Mononuclear cell (primary cell): ENCODE data around the gene DNAJC8. TPM values are rescaled to one million over a fixed set of nuclear protein-coding genes. Genes with fewer than 3 reads are reported as not detected.
A peak's percentile ranks its signal among the peaks of the same experiment; 100 is the strongest.

Experiments used
- H3K27me3 ChIP-seq: 2 replicates; pipeline ENCODE4 v1.6.0; 2011; ENCODE audit warnings: low read length, control low read depth; ENCODE audit not compliant: insufficient read depth
- H3K4me1 ChIP-seq: 2 replicates; pipeline ENCODE4 v1.5.1; 2011; ENCODE audit warnings: mild to moderate bottlenecking, low read length, control low read depth; ENCODE audit not compliant: insufficient read depth
- H3K4me3 ChIP-seq: 2 replicates; pipeline ENCODE4 v1.5.1; 2011; ENCODE audit warnings: mild to moderate bottlenecking, low read length, moderate library complexity
- H3K9me3 ChIP-seq: 2 replicates; pipeline ENCODE4 v1.5.1; 2011; ENCODE audit warnings: low read depth, mild to moderate bottlenecking, control low read depth, low read length
- total RNA-seq: library from RNA; depleted of rRNA; stranded (reverse); fragments of >200 nt; gene quantifications from one replicate; pipeline ENCODE4 v1.2.3, GENCODE V29; 2012

DNAJC8 gene
- total RNA-seq, 1 donor = 61.5 TPM

DNA sequence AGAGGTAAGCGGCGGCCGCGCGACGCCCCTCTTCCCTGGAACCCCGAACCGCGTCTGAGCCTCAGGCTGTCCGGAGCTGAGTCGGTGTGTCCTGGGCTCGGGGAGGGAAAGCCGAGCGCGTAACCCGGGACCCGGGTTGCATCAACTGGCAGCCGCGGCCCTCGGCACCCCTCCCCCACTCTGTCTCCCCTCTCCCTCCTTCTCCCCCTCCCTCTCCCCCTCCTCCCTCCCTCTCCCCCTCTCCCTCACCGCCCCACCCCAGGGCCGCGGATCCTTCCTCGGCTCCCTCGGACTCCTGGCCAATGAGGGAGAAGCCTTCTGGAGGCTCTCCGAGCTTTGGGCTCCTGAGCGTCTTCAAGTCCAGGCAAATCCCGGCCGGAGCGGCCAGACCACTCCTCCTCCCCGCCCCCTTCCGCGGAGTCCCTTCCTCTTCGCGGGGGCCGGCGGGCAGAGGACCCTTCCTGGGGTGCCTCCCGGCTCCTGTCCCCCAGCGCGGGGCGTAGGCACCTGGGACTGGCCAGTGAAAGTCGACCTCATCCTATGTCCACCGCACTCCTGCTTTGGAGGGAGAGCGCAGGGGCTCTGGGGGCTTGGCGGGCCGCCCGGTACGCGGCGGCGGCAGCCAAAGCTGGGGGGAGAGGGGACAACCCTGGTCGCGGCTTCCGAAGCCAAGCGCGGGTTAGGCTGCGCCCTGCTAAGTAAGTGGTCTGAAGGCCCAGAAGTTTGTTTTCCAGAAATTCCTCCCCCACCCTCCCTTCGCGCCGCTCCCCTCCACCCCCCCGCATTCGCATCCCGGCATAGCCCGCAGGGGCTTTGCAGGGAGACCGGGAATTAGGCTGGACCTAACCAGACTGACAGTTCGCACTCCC, 27.3 kb upstream of the DNAJC8 start:
- Histone ChIP-seq H3K9me3 (no peaks in the 10 kb centered on the region), H3K4me3 (peak overlapping the region; percentile 96), H3K27me3 (no peaks in the 10 kb centered on the region), H3K4me1 (peaks cover 50% of the 10 kb centered on the region)

DNA sequence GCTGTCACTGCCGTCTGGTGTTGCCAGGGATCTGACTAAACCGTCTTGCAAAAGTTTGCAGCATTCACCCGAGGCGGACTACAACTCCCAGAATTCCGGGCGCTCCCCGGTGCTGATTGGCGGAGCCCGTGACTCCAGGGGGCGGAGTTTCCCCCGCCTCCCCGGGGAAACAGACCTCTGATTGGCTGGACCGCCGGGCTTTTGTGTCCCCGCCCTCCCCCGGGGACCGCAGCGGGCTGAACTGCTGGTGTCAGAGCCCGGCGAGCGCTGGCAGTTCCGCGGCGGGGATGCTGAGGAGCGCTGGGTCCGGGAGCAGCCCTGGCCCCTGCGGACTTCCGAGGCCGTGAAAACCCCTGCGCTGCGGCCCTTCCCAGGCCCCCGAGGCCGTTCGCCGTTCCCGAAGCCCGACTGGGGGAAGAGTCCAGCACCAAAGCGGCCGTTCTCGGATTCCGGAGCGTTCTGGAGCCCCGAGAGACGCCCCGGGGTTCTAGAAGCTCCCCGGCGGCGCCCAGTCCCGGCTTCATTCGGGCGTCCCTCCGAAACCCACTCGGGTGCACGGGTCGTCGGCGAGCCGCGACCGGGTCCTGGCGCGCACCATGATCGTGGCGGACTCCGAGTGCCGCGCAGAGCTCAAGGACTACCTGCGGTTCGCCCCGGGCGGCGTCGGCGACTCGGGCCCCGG, 26.6 kb upstream of the DNAJC8 start, which contains the start of gene SESN2:
SESN2 (plus strand) TSS at position 267 of the 682 bp plus-strand sequence; CDS start at position 597, 330 bp downstream.
- H3K4me1 ChIP-seq = peaks cover 50% of the 10 kb centered on the region
- H3K27me3 ChIP-seq = no peaks in the 10 kb centered on the region
- peak within 1 kb of the TSS; percentile 96 for H3K4me3 ChIP-seq

DNA sequence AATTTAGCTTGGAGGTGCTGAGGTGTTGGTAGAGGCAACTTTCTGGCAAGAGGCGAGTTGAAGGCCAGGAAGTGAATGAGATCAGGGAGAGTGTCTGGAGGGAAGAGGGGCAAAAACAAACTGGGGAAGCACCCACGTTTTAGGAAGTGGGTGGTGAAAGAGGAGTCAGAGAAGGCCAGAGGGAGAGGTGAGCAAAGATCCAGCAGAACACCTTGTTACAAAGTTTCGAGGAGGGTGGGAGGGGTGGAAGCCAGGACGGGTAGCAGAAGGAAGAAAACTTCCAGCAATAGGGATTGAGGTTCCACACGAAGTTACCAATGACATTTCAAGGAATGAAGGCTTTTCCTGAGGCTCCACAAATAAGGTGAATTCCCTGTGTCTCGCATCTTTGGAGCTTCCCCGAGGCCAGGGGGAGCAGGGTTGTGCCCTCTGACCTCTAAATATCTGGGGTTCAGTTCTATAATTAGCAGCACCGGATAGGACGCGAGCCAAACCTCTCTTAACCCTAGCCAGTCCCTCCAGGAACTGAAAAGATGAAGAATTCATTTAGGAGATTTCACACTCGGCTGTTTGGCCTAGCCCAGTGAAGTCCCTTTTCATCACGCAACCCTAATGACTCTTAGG, 25.9 kb upstream of the DNAJC8 start:
- Histone ChIP-seq H3K4me1 (peaks cover 50% of the 10 kb centered on the region), H3K4me3 (peak overlapping the region; percentile 96), H3K27me3 (no peaks in the 10 kb centered on the region), H3K9me3 (no peaks in the 10 kb centered on the region)

More for the DNA sequence above, 26.6 kb upstream of the DNAJC8 start, which contains the start of gene SESN2:
- no peaks in the 10 kb centered on the region for H3K9me3 ChIP-seq

DNA sequence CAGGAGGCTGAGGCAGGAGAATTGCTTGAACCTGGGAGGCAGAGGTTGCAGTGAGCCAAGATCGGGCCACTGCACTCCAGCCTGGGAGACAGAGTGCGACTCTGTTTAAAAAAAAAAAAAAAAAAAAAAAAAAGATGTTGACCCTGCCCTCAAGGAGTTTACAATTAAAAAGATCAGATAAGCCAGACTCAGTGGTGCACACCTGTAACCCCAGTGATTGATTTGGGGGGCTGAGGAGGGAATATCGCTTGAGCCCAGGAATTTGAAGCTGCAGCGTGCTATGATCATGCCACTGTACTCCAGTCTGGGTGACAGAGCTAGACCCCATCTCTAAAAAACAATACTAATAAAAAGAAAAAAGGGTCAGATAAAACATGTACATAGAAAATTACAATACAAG, 24.9 kb upstream of the DNAJC8 start:
- Histone ChIP-seq H3K9me3 (no peaks in the 10 kb centered on the region), H3K27me3 (no peaks in the 10 kb centered on the region), H3K4me3 (no peak overlapping the region), H3K4me1 (peaks cover 50% of the 10 kb centered on the region)

DNA sequence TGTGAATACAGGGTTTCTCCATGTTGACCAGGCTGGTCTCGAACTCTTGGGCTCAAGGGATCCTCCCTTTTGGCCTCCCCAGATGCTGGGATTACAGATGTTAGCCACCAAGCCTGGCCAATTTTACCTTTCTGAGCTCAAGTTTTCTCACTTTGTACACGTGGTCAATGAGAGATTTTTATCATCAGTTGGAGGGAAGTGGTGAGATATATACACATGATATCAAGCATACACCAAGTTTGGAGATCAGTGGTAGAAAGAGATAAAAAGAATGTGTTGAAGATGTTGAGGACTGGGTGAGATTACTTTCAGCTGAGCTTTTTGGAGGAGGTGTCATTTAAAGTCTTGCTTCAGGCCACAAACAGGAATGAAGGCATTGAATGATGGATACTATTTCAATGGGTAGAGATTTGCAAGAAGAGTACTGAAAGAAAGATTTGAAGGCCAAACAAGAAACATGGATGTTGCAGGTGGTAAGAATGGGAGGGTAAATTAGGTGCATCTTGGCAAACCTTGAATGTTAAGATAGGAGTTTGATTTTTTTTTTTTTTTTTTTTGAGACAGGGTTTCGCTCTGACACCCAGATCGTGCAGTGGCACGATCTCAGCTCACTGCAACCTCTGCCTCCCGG, 23.5 kb upstream of the DNAJC8 start:
- Histone ChIP-seq H3K27me3 (no peaks in the 10 kb centered on the region), H3K4me1 (peaks cover 50% of the 10 kb centered on the region), H3K4me3 (no peak overlapping the region), H3K9me3 (no peaks in the 10 kb centered on the region)

DNA sequence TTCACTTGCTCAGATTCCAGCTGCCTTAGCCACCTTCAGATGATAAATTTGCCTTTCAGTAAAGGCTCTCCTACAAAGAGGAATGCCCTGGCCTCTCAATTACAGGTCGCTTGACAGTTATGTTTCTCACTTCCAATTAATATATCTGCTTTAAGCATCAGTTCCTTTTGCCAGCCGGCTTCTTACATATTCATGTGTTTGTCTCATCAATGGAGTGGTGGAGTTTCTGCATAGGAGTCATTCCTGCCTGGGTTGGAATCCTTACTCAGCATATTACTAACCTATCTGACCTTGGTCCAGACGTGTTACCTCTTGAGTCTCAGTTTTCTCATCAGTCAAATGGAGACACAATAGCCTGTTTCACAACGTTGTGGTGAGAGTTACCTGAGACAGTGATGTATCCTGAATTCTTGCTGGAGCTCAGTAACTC, 17.1 kb upstream of the DNAJC8 start:
- no peak overlapping the region for H3K4me3 ChIP-seq
- peaks cover 51% of the 10 kb centered on the region for H3K4me1 ChIP-seq

DNA sequence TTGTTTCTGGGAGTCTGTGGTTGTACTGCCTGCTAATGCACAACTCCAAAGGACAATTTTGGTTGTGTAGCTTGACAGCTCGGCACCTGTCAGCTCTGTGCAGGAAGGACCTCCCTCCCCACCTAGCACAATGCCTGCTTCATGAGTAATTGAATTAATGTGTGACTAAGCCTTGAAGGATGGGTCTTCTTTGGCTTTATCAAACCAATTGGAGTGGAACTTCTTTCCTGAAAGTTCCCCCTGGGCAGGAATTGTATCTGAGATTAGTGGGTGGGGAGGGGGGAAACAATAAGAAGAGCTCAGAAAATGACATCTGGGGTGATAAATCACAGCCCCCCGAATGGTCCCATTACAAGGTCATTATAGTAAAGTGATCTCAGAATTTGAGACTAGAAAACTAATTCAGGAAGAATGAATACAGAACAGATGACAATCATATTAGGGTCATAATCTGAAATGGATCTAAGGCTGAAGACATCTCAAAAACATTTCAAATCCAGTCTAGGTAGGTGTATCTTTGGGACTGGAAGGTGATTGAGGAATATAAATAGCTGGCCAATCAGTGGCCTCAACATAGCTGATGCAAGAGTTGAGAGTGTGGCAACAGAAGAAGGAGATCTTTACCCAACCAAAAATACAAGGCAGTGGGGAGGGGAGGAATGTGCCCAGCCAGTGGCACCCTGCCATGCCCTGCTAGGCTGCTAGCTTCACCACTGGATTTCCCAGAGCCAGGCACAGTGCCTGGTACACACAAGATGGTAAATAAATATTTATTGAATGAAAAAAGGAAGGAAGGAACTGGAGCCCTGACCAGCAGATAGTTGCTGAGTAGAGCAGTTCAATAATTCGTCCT, 16.4 kb upstream of the DNAJC8 start:
- Histone ChIP-seq H3K4me1 (peaks cover 57% of the 10 kb centered on the region), H3K4me3 (no peak overlapping the region), H3K27me3 (no peaks in the 10 kb centered on the region), H3K9me3 (no peaks in the 10 kb centered on the region)

More for the DNA sequence above, 17.1 kb upstream of the DNAJC8 start:
- no peaks in the 10 kb centered on the region for H3K9me3 ChIP-seq
- H3K27me3 ChIP-seq = no peaks in the 10 kb centered on the region

DNA sequence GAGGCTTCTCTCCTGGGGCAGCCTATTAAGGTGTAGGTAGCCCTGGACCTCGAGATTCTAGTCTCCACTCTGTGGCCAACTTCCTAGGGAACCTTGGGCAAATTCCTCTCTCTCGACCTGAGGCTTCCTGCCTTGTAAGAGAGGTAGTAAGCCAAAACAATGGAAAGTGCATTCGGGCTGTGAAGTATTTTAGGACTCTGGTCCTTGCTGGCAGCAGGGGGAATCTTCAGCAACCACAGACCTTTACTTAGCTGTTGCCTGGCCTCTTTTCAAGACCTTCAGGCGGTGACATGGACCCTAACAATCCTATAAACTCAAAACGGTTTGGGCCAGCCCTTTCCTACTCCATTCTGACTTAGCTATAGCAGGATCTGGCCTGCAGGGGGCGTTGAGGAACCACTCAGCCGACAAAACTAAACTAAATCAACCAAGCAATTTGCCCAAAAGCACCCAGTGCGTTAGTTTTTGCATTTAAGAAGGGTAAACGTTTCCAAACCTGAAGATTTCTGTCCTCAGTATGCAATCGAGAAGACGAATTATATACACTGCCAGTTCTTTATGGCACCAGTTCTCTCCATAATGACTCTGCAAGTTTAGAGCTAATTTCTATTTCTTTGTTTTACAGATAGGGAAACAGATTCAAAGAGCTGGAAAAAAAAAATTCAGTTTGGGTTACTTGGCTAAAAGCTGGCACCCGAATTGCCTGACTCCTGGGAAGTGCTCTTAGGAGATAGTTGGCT, 15.6 kb upstream of the DNAJC8 start:
- H3K27me3 ChIP-seq = no peaks in the 10 kb centered on the region
- H3K4me3 ChIP-seq = no peak overlapping the region
- H3K4me1 ChIP-seq = peaks cover 65% of the 10 kb centered on the region
- no peaks in the 10 kb centered on the region for H3K9me3 ChIP-seq

DNA sequence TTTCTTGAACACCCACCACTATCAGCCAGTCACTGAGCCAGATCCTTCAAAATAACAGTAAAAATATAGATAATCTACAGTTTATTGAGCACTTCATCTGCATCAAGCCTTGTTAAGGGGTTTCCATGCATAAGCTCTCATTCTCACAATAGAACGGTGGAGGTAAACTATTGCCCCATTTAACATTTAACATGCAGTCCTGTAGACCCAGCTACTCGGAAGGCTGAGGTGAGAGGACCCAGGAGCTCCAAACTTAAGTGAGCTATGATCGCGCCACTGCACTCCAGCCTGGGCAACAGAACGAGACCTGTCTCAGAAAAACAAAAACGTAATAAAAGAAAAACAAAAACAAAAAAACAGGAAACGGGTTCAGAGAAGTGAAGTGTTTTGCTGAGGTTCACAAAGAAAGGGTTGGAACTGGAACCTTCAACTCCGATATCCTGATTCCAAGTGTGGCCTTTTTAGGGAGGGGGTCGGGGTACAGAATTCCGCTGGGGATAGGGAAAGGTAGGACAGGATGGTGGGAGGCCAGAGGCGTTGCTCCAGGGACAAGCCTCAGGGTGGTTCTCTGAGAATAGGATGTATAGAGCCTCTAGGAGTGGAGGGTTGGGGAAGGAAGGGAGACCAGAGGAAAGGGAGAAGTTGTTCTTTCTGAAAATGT, 14.9 kb upstream of the DNAJC8 start:
- no peaks in the 10 kb centered on the region for H3K9me3 ChIP-seq
- peaks cover 72% of the 10 kb centered on the region for H3K4me1 ChIP-seq
- H3K27me3 ChIP-seq = no peaks in the 10 kb centered on the region
- H3K4me3 ChIP-seq = no peak overlapping the region

DNA sequence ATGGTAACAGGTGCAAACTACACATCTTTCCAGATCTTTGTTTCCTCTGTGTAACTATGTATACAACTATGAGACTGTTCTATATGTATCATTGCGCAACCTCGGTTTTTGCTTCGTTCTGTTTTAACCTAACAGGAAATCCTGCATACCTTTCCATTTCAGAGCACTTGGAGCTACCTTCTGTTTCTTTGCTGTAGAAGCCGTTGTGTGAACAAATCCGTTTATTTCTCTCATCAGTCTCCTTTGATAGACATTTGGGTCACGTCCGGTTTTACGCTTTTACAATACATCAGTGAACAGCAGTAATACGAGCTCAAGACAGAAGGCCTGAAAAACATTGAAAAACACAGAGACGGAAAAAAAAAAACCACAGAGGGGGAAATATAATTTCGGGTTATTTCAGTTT, 13.6 kb upstream of the DNAJC8 start:
- Histone ChIP-seq H3K4me3 (peak overlapping the region; percentile 64), H3K9me3 (no peaks in the 10 kb centered on the region), H3K27me3 (no peaks in the 10 kb centered on the region), H3K4me1 (peaks cover 76% of the 10 kb centered on the region)

DNA sequence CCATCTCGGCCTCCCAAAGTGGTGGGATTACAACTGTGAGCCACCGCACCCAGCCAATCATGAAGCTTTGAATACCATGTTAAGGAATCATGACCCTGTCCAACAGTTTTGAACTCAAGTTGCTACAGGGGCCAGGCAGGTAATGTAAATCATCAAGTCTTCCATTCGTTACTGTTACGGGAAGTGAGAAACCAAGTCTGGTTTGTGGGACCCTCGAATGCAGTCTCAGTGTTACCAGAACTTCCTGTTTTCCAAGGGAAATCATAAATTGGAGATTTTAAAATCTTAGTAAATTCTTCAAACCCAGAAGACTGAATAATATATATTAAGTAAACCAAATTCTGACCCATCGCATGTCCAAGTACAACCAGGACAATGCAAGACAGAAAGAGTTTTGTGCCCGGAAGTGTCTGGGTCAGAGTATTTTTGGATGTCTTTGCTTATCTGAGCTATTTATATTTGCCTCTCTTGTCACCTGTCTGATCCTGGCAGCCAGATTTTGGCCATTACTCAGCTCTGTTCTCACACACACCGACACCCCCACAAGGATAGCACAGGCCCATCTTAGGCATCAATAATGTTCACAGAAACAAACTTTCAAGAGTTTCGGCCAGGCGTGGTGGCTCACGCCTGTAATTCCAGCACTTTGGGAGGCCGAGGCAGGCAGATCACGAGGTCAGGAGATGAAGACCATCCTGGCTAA, 11.9 kb upstream of the DNAJC8 start:
- Histone ChIP-seq H3K4me3 (no peak overlapping the region), H3K4me1 (peaks cover 59% of the 10 kb centered on the region), H3K27me3 (no peaks in the 10 kb centered on the region), H3K9me3 (no peaks in the 10 kb centered on the region)

DNA sequence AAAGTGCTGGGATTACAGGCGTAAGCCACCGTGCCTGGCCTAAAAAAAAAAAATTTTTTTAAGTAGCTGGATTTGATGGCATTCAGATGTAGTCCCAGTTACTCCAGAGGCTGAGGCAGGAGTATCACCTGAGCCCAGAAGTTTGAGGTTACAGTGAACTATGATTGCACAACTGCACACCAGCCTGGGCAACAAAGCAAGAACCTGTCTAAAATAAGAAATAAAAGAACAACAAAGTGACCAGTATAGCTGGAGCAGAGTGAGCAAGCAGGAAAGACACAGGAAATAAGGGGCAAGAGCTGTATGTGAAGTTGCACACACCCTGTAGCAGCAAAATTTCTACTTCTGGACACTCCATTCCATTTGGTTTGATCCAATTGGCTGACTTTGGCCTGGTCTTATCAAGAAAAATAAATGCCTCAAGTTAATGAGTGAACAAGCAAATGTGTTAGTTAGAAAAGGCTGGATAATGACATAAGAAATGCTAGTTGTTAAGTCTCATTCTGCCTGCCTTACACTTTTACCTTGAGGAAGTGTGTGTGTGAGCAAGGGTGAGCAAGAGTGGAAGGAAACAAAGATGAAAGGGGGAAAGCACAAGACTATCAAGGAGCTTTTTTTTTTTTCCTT, 11.0 kb upstream of the DNAJC8 start:
- Histone ChIP-seq H3K4me3 (no peak overlapping the region), H3K4me1 (peaks cover 50% of the 10 kb centered on the region), H3K27me3 (no peaks in the 10 kb centered on the region), H3K9me3 (no peaks in the 10 kb centered on the region)
